8988T (cell line): ENCODE results near the gene PIK3C2G.
"Not testable (repeated sequence)": the region's sequence is repeated elsewhere in the genome, so short reads cannot be mapped to it uniquely, and the experiment has no call there.

Source experiments
- DNase-seq: peaks from one replicate; pipeline ENCODE4 v3.0.0; 2011

Gene PIK3C2G

GRCh38 chr12:18483698-18484325, 222.5 kb downstream of the PIK3C2G start:
- DNase-seq = no peak

- DNase-seq = no peak
Measured at GRCh38 chr12:18486036-18486435, 224.7 kb downstream of the PIK3C2G start.

- DNase-seq = no peak
Measured at GRCh38 chr12:18487509-18487908, 226.2 kb downstream of the PIK3C2G start.

- DNase-seq = no peak
Measured at GRCh38 chr12:18492372-18493025, 231.2 kb downstream of the PIK3C2G start.

- no peak for DNase-seq
Measured at GRCh38 chr12:18496156-18496555, 234.8 kb downstream of the PIK3C2G start.

GRCh38 chr12:18500160-18500574, 238.8 kb downstream of the PIK3C2G start:
- DNase-seq = not testable (repeated sequence)

GRCh38 chr12:18500736-18501135, 239.4 kb downstream of the PIK3C2G start:
- DNase-seq = not testable (repeated sequence)

GRCh38 chr12:18502422-18502968, 241.2 kb downstream of the PIK3C2G start:
- no peak for DNase-seq

- no peak for DNase-seq
Measured at GRCh38 chr12:18521461-18521860, 260.1 kb downstream of the PIK3C2G start.

- no peak for DNase-seq
Measured at GRCh38 chr12:18522806-18523205, 261.5 kb downstream of the PIK3C2G start.

GRCh38 chr12:18542497-18542896, 281.2 kb downstream of the PIK3C2G start:
- not testable (repeated sequence) for DNase-seq

GRCh38 chr12:18546399-18546798, 285.1 kb downstream of the PIK3C2G start:
- no peak for DNase-seq

GRCh38 chr12:18549598-18549997, 288.3 kb downstream of the PIK3C2G start:
- no peak for DNase-seq

- DNase-seq = no peak
Measured at GRCh38 chr12:18551106-18551505, 289.8 kb downstream of the PIK3C2G start.

GRCh38 chr12:18551701-18552100, 290.4 kb downstream of the PIK3C2G start:
- DNase-seq = no peak

GRCh38 chr12:18552829-18553228, 291.5 kb downstream of the PIK3C2G start:
- no peak for DNase-seq

GRCh38 chr12:18556161-18556560, 294.8 kb downstream of the PIK3C2G start:
- no peak for DNase-seq

GRCh38 chr12:18559242-18559641, 297.9 kb downstream of the PIK3C2G start:
- no peak for DNase-seq

GRCh38 chr12:18562531-18562930, 301.2 kb downstream of the PIK3C2G start:
- no peak for DNase-seq

- no peak for DNase-seq
Measured at GRCh38 chr12:18564306-18564705, 303.0 kb downstream of the PIK3C2G start.

GRCh38 chr12:18567787-18568186, 306.5 kb downstream of the PIK3C2G start:
- no peak for DNase-seq

- no peak for DNase-seq
Measured at GRCh38 chr12:18570543-18570942, 309.2 kb downstream of the PIK3C2G start.

GRCh38 chr12:18576104-18576626, 314.8 kb downstream of the PIK3C2G start:
- DNase-seq = no peak

GRCh38 chr12:18576648-18577047, 315.3 kb downstream of the PIK3C2G start:
- DNase-seq = no peak
